Fibroblast of mammary gland (primary cell): ENCODE data around the gene TOX2.
A peak's percentile ranks its signal among the peaks of the same experiment; 100 is the strongest.
"Not testable (repeated sequence)": the region's sequence is repeated elsewhere in the genome, so short reads cannot be mapped to it uniquely, and the experiment has no call there.

Experiments used
- DNase-seq: peaks from one replicate; pipeline ENCODE4 v3.0.0-alpha.2; 2010; ENCODE audit warnings: low read depth
- H3K4me3 ChIP-seq: 2 replicates; pipeline ENCODE4 v1.5.1; 2011; ENCODE audit warnings: low read depth, mild to moderate bottlenecking, low read length, moderate library complexity; ENCODE audit not compliant: control insufficient read depth
- TF ChIP-seq, protein P1 (sequence below): conservative IDR thresholded peaks from 2 replicates; pipeline ENCODE4 v1.5.1; 2011; ENCODE audit warnings: low read depth, low read length, inconsistent platforms; ENCODE audit not compliant: control insufficient read depth, insufficient read depth

The TOX2 gene

DNA sequence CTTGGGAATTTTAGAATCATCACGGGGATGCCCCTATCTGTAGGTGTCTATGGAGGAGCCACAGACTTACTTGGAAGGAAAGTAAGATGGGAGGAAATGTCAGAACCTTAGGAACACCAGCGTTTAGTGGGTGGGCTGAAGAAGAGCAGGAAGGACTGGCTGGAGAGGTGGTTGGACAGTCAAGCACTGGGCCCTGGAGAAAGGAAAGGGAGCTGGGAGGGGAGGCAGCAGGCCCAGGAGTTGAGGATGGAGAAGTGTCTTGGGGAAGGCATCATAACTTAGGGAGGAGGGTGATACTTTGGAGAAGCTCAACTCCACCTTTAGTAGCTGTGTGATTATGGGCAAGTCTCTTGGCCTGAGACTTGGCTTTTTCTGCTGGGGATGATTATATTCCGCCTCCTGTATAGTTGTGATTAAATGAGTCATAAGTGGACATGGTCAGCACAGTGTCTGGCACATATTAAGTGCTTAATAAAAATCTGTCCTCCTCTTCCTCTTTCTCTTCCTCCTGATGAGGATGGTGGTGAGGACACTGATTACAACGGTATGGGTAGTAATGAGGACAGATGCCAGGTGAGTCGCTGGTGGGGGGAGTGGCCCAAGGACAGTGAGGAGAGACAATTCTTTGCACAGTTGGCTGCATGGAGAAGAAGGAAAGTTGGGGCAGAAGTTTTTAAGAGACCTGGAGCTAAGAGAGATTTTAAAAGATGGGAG, 125.7 kb downstream of the TOX2 start:
- TF ChIP-seq, protein P1, sequence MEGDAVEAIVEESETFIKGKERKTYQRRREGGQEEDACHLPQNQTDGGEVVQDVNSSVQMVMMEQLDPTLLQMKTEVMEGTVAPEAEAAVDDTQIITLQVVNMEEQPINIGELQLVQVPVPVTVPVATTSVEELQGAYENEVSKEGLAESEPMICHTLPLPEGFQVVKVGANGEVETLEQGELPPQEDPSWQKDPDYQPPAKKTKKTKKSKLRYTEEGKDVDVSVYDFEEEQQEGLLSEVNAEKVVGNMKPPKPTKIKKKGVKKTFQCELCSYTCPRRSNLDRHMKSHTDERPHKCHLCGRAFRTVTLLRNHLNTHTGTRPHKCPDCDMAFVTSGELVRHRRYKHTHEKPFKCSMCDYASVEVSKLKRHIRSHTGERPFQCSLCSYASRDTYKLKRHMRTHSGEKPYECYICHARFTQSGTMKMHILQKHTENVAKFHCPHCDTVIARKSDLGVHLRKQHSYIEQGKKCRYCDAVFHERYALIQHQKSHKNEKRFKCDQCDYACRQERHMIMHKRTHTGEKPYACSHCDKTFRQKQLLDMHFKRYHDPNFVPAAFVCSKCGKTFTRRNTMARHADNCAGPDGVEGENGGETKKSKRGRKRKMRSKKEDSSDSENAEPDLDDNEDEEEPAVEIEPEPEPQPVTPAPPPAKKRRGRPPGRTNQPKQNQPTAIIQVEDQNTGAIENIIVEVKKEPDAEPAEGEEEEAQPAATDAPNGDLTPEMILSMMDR = no peak
- DNase-seq = peak; percentile 23

DNA sequence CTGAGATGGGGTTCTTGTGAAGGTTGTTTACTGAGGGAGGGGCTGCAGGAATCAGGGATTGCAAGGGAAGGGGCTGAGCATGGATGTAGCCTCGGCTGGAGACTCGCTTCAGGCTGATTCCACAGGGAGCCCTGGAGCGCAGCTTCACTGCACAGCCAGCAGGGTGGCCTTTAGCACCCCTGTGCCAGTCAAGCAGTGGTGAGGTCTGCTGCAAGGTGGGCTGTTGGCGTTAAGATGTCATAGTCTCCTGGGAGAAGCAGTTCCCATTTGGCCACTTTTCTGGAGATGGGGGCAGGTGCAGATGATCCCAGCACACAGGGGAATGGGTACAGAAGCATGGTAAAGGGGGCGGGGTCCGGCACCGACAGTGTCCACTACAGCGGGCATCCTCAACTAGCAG, 126.3 kb downstream of the TOX2 start:
- DNase-seq = no peak
- H3K4me3 ChIP-seq = no peak overlapping the region
- TF ChIP-seq, protein P1 = no peak

More for the DNA sequence above, 125.7 kb downstream of the TOX2 start:
- no peak overlapping the region for H3K4me3 ChIP-seq

DNA sequence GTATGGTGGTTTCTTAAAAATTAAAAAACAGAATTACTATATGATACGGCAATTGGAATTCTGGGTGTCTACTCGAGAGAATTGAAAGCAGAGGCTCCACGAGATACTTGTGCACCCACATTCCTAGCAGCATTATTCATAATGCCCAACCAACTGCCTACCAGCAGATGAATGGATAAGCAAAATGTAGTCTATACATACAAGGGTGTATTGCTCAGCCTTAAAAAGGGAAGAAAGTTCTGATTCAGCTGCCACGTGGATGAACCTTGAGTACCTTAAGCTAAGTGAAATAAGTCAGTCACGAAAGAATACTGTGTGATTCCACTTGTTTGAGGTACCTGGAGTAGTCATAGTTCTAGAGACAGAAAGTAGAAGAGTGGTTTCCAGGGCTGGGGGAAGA, 130.1 kb downstream of the TOX2 start:
- DNase-seq = not testable (repeated sequence)

DNA sequence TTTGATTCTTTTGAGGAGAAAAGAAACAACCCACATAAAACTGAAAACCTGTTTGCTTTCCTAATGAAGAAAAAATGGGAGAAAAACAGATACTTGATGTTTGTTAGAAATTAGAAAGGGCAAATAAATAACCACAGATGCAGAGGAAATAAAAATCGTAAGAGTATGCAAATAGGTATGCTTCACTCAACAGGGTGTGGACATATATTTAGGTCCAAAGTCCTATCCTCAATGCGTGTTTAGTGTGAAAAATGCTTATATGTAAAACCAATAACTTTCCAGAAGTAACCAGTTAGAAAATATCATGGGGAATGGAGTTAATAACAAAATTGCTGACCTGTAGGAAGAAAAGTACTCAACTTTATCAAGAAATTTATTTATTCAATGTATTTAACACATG, 135.7 kb downstream of the TOX2 start:
- TF ChIP-seq, protein P1 = no peak
- DNase-seq = no peak
- no peak overlapping the region for H3K4me3 ChIP-seq

More for the DNA sequence above, 130.1 kb downstream of the TOX2 start:
- H3K4me3 ChIP-seq = not testable (repeated sequence)

DNA sequence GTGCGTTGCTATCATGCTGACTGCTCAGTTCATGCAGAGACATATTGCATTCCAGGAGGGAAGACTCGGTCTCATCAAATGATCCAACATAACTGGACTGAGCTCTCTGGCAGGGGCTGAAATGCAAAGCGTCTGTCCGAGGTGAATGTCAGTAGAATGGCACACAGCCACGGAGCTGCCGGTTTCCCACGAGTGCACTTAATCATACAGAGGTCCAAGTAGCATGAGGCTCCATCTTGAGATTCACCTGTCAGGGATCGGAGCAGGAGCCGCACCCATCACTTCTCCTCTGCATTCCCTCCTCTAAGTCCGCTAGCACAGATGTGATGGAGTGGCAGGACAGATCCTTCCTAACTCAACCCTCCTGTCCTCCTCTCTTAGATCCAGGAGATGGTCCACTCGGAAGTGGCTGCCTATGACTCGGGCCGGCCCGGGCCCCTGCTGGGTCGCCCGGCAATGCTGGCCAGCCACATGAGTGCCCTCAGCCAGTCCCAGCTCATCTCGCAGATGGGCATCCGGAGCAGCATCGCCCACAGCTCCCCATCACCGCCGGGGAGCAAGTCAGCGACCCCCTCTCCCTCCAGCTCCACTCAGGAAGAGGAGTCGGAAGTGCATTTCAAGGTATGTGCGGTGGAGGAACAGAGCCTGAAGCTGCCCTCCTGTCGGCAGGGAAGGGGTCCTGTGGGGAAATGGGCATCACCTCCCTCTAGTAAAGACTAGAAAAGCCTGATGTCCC, 136.4 kb downstream of the TOX2 start:
- H3K4me3 ChIP-seq = no peak overlapping the region
- no peak for DNase-seq
- TF ChIP-seq, protein P1 = no peak

DNA sequence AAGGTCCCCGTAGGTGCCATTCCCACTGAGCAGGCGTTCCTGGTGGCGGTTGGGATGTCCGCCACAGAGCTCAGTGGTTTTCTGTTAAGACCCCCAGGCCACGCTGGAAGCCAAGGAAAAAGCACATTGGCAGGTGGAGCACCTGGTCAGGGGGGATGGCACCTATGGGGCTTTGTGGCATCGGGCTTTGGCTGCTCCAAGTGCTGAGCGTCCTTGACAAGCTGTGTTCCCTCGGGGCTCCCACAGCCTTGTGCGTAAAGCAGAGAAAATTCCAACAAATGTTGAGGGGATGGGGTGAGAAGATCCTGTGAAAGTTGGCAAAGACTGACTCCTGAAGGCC, 137.0 kb downstream of the TOX2 start:
- no peak for DNase-seq
- TF ChIP-seq, protein P1 = no peak
- no peak overlapping the region for H3K4me3 ChIP-seq

DNA sequence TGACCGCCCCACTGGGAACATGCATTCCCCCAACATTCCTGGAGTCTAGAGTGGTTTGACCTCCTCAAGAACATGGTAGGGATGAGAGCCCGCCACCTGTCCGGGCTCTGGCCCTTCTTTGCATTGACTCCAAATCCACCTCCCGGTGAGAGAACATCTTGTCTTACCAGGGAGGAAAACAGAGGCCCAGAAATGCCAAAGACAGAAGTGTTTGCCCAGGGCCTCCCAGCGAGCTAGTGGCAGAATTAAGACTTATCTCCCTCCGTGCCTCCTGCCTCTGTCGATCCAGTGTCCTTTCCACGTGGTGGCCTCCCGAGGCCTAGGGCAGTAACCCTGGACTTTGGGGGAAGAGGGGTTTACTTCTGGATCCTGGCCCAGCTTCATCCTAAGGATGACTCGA, 137.5 kb downstream of the TOX2 start:
- DNase-seq = no peak
- TF ChIP-seq, protein P1 = no peak

More for the DNA sequence above, 137.5 kb downstream of the TOX2 start:
- no peak overlapping the region for H3K4me3 ChIP-seq
